ENCODE measurements around the gene GDI2. TPM values are rescaled to one million over a fixed set of nuclear protein-coding genes. Genes with fewer than 3 reads are reported as not detected.

GDI2 gene
- total RNA-seq, 2 experiments from 2014 or later, result 335 to 339 TPM

GRCh38 chr10:5720182-5720581 lies 93.1 kb downstream of the GDI2 start:
- Mint-ChIP-seq H3K36me3 (peaks cover 8% of the 10 kb centered on the region), H3K27me3 (no peaks in the 10 kb centered on the region), H3K4me3 (no peak overlapping the region), H3K4me1 (peaks cover 28% of the 10 kb centered on the region), H3K9me3 (no peaks in the 10 kb centered on the region), H3K27ac (no peak overlapping the region)
- DNase-seq, result no peak

DNA sequence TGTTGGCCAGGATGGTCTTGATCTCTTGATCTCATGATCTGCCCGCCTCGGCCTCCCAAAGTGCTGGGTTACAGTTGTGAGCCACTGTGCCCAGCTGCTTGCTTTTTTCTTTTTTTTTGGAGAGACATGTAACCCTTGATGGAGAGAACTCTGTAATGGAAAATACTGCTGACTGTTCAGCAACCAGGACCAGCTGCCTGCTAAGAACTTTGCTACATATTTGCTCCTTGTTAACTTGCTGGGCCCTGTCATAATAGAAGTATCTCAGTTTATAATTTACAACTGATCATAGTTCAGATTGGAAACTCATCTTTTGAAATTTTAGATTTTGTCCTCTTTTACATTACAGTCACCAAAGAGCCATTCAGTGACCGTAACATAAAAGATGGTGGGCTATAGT lies 93.7 kb downstream of the GDI2 start:
- no peak for DNase-seq
- Mint-ChIP-seq H3K4me1 (peaks cover 30% of the 10 kb centered on the region), H3K36me3 (peaks cover 11% of the 10 kb centered on the region), H3K27me3 (no peaks in the 10 kb centered on the region), H3K9me3 (no peaks in the 10 kb centered on the region), H3K27ac (no peak overlapping the region), H3K4me3 (no peak overlapping the region)

Other genes starting within 250 kb of the GDI2 start
- gene ASB13, start 146.8 kb downstream of the GDI2 start, total RNA-seq, result 10 to 100 TPM; 11.3 to 12.0 TPM
- 10 to 100 TPM; 63.4 to 63.9 TPM for gene TASOR2, start 128.6 kb downstream of the GDI2 start, total RNA-seq
- gene ANKRD16, start 76.5 kb upstream of the GDI2 start, total RNA-seq, result 1 to 10 TPM; 9.1 to 9.4 TPM
- 10 to 100 TPM; 48.7 to 49.0 TPM for gene FBH1, start 76.8 kb upstream of the GDI2 start, total RNA-seq
- 10 to 100 TPM; 27.8 to 30.0 TPM for gene IL15RA, start 164.1 kb upstream of the GDI2 start, total RNA-seq
- 100 to 1,000 TPM; 680 to 698 TPM for gene IL2RA, start 248.9 kb upstream of the GDI2 start, total RNA-seq

Data from activated naive CD8-positive, alpha-beta T cell treated with anti-CD3 and anti-CD28 coated beads for 36 hours (primary cell).